GM12878 (cell line): ENCODE measurements around the gene SLC35E1. TPM values are rescaled to one million over a fixed set of nuclear protein-coding genes. Genes with fewer than 3 reads are reported as not detected.

Experiments
- ATAC-seq: fragments of 200-7000 bp; cut with Tn5 transposase; 3 replicates; pipeline ENCODE4 v1.9.1; 2020; ENCODE audit warnings: mild to moderate bottlenecking, moderate library complexity
- BruUV-seq: library from RNA; stranded (reverse); fragments of 400-500 nt; replicated peaks from 2 replicates; lab custom pipeline; 2021; lab: Mats Ljungman, UMichigan
- CTCF ChIA-PET: fragments of 300-600 bp; sonication (Branson Sonifier 250); formaldehyde crosslinking; extraction: SDS; loops from one replicate; lab custom pipeline; 2021; ENCODE audit warnings: inconsistent platforms; lab: Yijun Ruan, JAX
- POLR2A ChIA-PET: fragments of 350-600 bp; formaldehyde crosslinking; extraction: SDS; loops from one replicate; lab custom pipeline; 2021; ENCODE audit warnings: inconsistent platforms; lab: Charles Lee
- RAD21 ChIA-PET: fragments of 300-600 bp; sonication (Branson Sonifier 250); formaldehyde crosslinking; loops from one replicate; lab custom pipeline; 2023; ENCODE audit warnings: antibody characterized with exemption; ENCODE audit not compliant: unreplicated experiment; lab: Charles Lee
- SMC1A ChIA-PET: fragments of 300-600 bp; sonication (Branson Sonifier 250); formaldehyde crosslinking; loops from one replicate; lab custom pipeline; 2023; ENCODE audit not compliant: unreplicated experiment, uncharacterized antibody; lab: Charles Lee
- DNase-seq: peaks from one replicate; pipeline ENCODE4 v3.0.0-alpha.2; 2011; ENCODE audit warnings: low read depth, low spot score
- FAIRE-seq: peaks from 3 replicates; lab custom pipeline; 2011; peaks lifted over from hg19 to GRCh38; lab: Jason Lieb, UNC
- H2AFZ ChIP-seq: 2 replicates; pipeline ENCODE4 v1.6.0; 2011; ENCODE audit warnings: low read depth, low read length, control low read depth; ENCODE audit not compliant: control insufficient read depth
- H3K27ac ChIP-seq: 2 replicates; pipeline ENCODE4 v1.5.1; 2011; ENCODE audit warnings: control low read depth; ENCODE audit not compliant: control insufficient read depth, insufficient read depth
- H3K27me3 ChIP-seq, 2 experiments: replicated peaks in 1 of 2; 2 replicates each; pipeline versions ENCODE4 v1.6.0 to v1.6.1; 2011; ENCODE audit warnings: low read length in 1 of 2; ENCODE audit not compliant: control insufficient read depth in 2 of 2, insufficient read depth in 2 of 2
- H3K36me3 ChIP-seq, 2 experiments: 2 replicates each; pipeline ENCODE4 v1.5.1; 2011; ENCODE audit warnings: low read length in 1 of 2; ENCODE audit not compliant: control insufficient read depth in 2 of 2, insufficient read depth in 2 of 2
- H3K4me1 ChIP-seq: 2 replicates; pipeline ENCODE4 v1.6.1; 2011; ENCODE audit warnings: mild to moderate bottlenecking, low read length, moderate library complexity, mixed read lengths; ENCODE audit not compliant: control insufficient read depth, insufficient read depth
- H3K4me2 ChIP-seq: 2 replicates; pipeline ENCODE4 v1.6.0; 2011; ENCODE audit warnings: control low read depth; ENCODE audit not compliant: control insufficient read depth, insufficient read depth
- H3K4me3 ChIP-seq: fragments of 200-600 bp; sonication (generic); 2 replicates; pipeline ENCODE4 v1.5.1; 2016
- H3K79me2 ChIP-seq: 2 replicates; pipeline ENCODE4 v1.6.0; 2011; ENCODE audit warnings: low read length; ENCODE audit not compliant: control insufficient read depth, insufficient read depth
- H3K9ac ChIP-seq: 2 replicates; pipeline ENCODE4 v1.8.0; 2011; ENCODE audit warnings: low read length, control low read depth, mixed read lengths; ENCODE audit not compliant: control insufficient read depth, insufficient read depth
- H3K9me3 ChIP-seq: replicated peaks from 3 replicates; pipeline ENCODE4 v1.5.1; 2011; ENCODE audit warnings: mild to moderate bottlenecking, low read length; ENCODE audit not compliant: control insufficient read depth, insufficient read depth
- H4K20me1 ChIP-seq: 2 replicates; pipeline ENCODE4 v1.6.0; 2011; ENCODE audit not compliant: control insufficient read depth, insufficient read depth
- GABPA ChIP-seq: IDR thresholded peaks from 2 replicates; pipeline ENCODE4 v1.6.1; 2014; ENCODE audit warnings: antibody characterized with exemption, low read depth, mild to moderate bottlenecking, inconsistent platforms
- HCFC1 ChIP-seq: fragments of 150-350 bp; IDR thresholded peaks from 2 replicates; pipeline ENCODE4 v1.6.1; 2014; ENCODE audit warnings: low read length
- NBN ChIP-seq: fragments of 450-650 bp; IDR thresholded peaks from 2 replicates; pipeline ENCODE4 v1.6.1; 2016
- POLR2AphosphoS2 ChIP-seq: IDR thresholded peaks from 2 replicates; pipeline ENCODE4 v1.6.1; 2011; ENCODE audit warnings: low read depth, mild to moderate bottlenecking, low read length, improper control_type of control experiment, moderate library complexity
- SIN3A ChIP-seq: IDR thresholded peaks from 2 replicates; pipeline ENCODE4 v1.6.1; 2012; ENCODE audit warnings: low read depth, low read length, improper control_type of control experiment
- SMARCA5 ChIP-seq: fragments of 450-650 bp; IDR thresholded peaks from 2 replicates; pipeline ENCODE4 v1.6.1; 2017; ENCODE audit warnings: mild to moderate bottlenecking
- SREBF2 ChIP-seq: IDR thresholded peaks from 2 replicates; pipeline ENCODE4 v1.6.1; 2012; ENCODE audit warnings: mild to moderate bottlenecking, low read length
- ZNF622 ChIP-seq: fragments of 450-650 bp; IDR thresholded peaks from 2 replicates; pipeline ENCODE4 v1.6.1; 2017; ENCODE audit warnings: mild to moderate bottlenecking, inconsistent platforms
- WGBS: methylation state at CpG from one replicate; pipeline ENCODE4 v1.1.6; 2016; ENCODE audit warnings: low lambda C conversion rate; ENCODE audit not compliant: insufficient replicate concordance, insufficient coverage; ENCODE audit errors: missing lambda C conversion rate; 5-methylcytosine and 5-hydroxymethylcytosine counted together
- in situ Hi-C: fragments of 300-500 bp; cut with MboI; formaldehyde crosslinking; loops from 9 replicates; pipeline ENCODE4 v1.14.3; 2018; ENCODE audit warnings: mixed read lengths
- intact Hi-C: fragments of 100-400 bp; cut with micrococcal nuclease; formaldehyde crosslinking; loops from one replicate; pipeline ENCODE4 v1.14.2; 2022; ENCODE audit not compliant: unreplicated experiment
- polyA plus RNA-seq, 11 experiments: library from polyadenylated mRNA; depleted of rRNA in 4 of 11; unstranded in 6 of 11; stranded (reverse) in 5 of 11; fragments of >200 nt; fragmentation: Nextera tagmentation in 4 of 11; fragmentation: Illumina TruSeq in 1 of 11; extraction: Ambion mirVana in 4 of 11; extraction: Trizol in 1 of 11; gene quantifications; 1 replicate in 1 of 11; 2 replicates in 10 of 11; pipeline versions ENCODE4 v1.2.1 to v1.2.3, GENCODE V29; 2011 to 2016; ENCODE audit warnings: inconsistent platforms in 2 of 11, missing spikeins in 2 of 11, low read depth in 1 of 11
- total RNA-seq, 4 experiments: library from RNA; depleted of rRNA in 3 of 4; stranded (reverse); fragments of >200 nt in 3 of 4; fragmentation: Illumina TruSeq in 1 of 4; extraction: Trizol in 1 of 4; gene quantifications; 2 replicates each; pipeline versions ENCODE4 v1.2.1 to v1.2.3, GENCODE V29; 2013 to 2021
- TF ChIP-seq, protein P1 (sequence below), 3 experiments: IDR thresholded peaks in 2 of 3; conservative IDR thresholded peaks in 1 of 3; 2 replicates each; pipeline ENCODE4 v1.5.1; 2011; ENCODE audit warnings: low read depth in 3 of 3, low read length in 3 of 3, mild to moderate bottlenecking in 3 of 3, control low read depth in 2 of 3, moderate library complexity in 2 of 3, inconsistent platforms in 1 of 3, mixed read lengths in 1 of 3; ENCODE audit not compliant: control insufficient read depth in 2 of 3, insufficient read depth in 1 of 3; ENCODE audit errors: extremely low read depth in 1 of 3
- TF ChIP-seq, protein P2 (sequence below): fragments of 150-350 bp; IDR thresholded peaks from 2 replicates; pipeline ENCODE4 v1.6.1; 2016; ENCODE audit warnings: low read depth, low read length

SLC35E1 gene
- total and polyA plus RNA-seq, 10 of the 15 experiments (the other 5 are each of a cell fraction or from before 2014, with no cell fraction given) = 11.3 to 37.7 (median 22.1) TPM

DNA sequence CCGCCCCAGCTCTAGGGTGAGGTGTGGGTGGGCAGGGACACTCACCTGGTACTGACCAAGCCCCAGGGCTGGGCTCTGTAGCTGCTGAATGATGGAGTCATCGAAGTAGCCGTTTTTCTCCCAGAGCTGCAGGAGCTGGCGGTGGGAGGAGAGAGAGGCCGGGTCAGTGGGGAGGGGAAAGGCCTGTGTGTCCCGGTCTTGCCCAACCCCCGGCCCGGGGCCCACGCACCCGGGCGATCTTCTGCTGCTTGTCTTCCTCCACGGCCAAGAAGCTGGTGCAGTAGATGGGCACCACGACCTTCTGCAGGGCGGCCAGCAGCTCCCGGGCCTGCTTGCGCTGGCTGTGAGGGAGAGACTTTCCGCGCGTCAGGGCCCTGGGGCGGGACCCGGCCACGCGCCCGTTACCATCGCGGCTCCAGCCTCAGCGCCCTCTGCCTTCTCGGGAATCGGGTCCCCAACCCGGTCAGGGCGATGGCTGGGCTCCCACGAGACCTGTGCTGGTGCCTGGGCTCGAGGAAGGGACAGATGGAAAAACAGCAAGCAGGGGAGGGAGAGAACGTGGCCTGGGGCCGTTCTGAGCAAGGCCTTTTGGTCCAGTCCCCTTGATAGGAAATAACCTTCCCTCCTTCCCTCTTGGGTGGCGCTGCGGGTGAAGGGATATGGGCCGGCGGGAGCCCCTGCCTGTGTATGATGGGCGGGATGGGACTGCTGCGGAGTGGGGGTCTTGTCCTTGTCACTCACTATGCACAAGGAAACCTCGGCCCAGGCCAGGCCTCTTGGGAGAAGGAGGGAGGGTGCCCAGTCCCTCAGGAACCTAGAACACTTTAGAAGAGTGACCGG is 41.5 kb downstream of the SLC35E1 start:
- no peak overlapping the region for H3K9ac ChIP-seq
- H3K27ac ChIP-seq = no peak overlapping the region
- WGBS = 94% methylated on average over 43 of the region's 43 CpGs
- no peak overlapping the region for H3K4me3 ChIP-seq
- FAIRE-seq (no peak), ATAC-seq (no peak), DNase-seq (no peak)
- CTCF ChIA-PET = no interaction called here
- RAD21 ChIA-PET = no interaction called here
- H4K20me1 ChIP-seq = no peaks in the 10 kb centered on the region
- TF ChIP-seq NBN = no peak
- in situ Hi-C loops (no loop called here), intact Hi-C loops (no loop called here)
- no peaks in the 10 kb centered on the region for H3K79me2 ChIP-seq
- no TSS peak for BruUV-seq
- no peak overlapping the region for H2AFZ ChIP-seq
- POLR2A ChIA-PET = interaction anchor here (0.5 kb wide), 1 partner anchor 220 kb away, joined by 4 read pairs; no protein-coding TSS in a partner anchor
- SMC1A ChIA-PET = no interaction called here
- no peaks in the 10 kb centered on the region for H3K4me1 ChIP-seq
- H3K27me3 ChIP-seq = no peaks in the 10 kb centered on the region
- H3K9me3 ChIP-seq = no peaks in the 10 kb centered on the region
- H3K4me2 ChIP-seq = no peak overlapping the region
- peaks cover 21 to 63% of the 10 kb centered on the region in 2 experiments for H3K36me3 ChIP-seq

DNA sequence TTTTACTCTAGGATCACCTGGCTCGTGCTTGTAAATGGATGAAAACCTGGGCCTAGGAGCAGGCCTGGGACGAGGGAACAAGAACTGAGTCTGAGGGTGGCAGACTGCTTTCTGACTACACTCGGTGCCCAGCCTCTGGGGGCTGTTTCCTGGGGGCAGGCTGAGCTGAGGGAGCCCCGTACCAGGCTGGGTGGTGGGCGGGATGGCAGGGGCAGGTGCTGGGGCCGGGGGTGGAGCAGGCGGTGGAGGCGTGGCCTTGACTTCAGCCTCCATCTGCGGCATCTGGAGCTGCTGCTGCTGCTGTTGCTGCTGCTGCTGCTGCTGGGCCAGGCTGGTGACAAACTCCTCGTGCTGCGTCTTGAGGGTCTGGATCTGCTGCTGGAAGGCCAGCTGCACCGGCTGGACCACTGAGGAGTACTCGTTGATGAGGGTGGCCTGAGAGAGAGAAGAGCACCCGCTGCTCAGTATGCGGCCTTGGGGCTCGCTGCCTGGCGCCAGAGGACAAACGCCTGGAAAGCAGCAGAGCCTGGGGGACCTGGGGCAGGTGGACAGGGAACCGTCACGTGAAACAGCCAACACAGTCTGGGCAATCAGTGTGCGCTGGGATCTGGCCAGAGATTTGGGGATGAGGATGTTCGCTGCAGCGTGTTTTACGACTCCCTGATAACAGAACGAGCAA is 42.6 kb downstream of the SLC35E1 start:
- Histone ChIP-seq H3K36me3 (peaks cover 20 to 67% of the 10 kb centered on the region in 2 experiments), H4K20me1 (no peaks in the 10 kb centered on the region), H3K9ac (no peak overlapping the region), H3K79me2 (no peaks in the 10 kb centered on the region), H3K4me1 (no peaks in the 10 kb centered on the region), H3K9me3 (no peaks in the 10 kb centered on the region), H3K27me3 (no peaks in the 10 kb centered on the region), H3K27ac (no peak overlapping the region), H2AFZ (no peak overlapping the region), H3K4me3 (no peak overlapping the region), H3K4me2 (no peak overlapping the region)
- CTCF ChIA-PET = interaction anchor here (1.2 to 1.4 kb wide), 2 partner anchors 82 to 95 kb away, joined by 3 read pairs; no protein-coding TSS in a partner anchor
- POLR2A ChIA-PET = no interaction called here
- DNase-seq (no peak), ATAC-seq (no peak), FAIRE-seq (no peak)
- intact Hi-C loops = no loop called here
- RAD21 ChIA-PET = interaction anchor here (1.1 kb wide), 1 partner anchor 98 kb away, joined by 3 read pairs; the partner anchor contains the start of gene MED26
- in situ Hi-C loops = no loop called here
- SMC1A ChIA-PET = interaction anchor here (0.7 to 1.2 kb wide), 2 partner anchors 37 to 132 kb away, joined by 3 read pairs; partner anchors contain the start of gene TMEM38A
- 87% methylated on average over 21 of the region's 25 CpGs for WGBS
- BruUV-seq = no TSS peak
- TF ChIP-seq, protein P1, sequence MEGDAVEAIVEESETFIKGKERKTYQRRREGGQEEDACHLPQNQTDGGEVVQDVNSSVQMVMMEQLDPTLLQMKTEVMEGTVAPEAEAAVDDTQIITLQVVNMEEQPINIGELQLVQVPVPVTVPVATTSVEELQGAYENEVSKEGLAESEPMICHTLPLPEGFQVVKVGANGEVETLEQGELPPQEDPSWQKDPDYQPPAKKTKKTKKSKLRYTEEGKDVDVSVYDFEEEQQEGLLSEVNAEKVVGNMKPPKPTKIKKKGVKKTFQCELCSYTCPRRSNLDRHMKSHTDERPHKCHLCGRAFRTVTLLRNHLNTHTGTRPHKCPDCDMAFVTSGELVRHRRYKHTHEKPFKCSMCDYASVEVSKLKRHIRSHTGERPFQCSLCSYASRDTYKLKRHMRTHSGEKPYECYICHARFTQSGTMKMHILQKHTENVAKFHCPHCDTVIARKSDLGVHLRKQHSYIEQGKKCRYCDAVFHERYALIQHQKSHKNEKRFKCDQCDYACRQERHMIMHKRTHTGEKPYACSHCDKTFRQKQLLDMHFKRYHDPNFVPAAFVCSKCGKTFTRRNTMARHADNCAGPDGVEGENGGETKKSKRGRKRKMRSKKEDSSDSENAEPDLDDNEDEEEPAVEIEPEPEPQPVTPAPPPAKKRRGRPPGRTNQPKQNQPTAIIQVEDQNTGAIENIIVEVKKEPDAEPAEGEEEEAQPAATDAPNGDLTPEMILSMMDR (IDR thresholded peaks at IDR 0.05 in 2 of 3, conservative IDR thresholded peaks at IDR 0.05 in 1 of 3; ENCODE audit: control insufficient read depth in 2 of 3, extremely low read depth in 1 of 3, insufficient read depth in 1 of 3, low read depth in 3 of 3, low read length in 3 of 3) = no peak
- no peak for TF ChIP-seq GABPA
- no peak for TF ChIP-seq HCFC1
- no peak for TF ChIP-seq SMARCA5
- TF ChIP-seq POLR2AphosphoS2 = no peak
- TF ChIP-seq SIN3A = no peak
- TF ChIP-seq SREBF2 = no peak
- TF ChIP-seq ZNF622 = no peak
- TF ChIP-seq, protein P2, sequence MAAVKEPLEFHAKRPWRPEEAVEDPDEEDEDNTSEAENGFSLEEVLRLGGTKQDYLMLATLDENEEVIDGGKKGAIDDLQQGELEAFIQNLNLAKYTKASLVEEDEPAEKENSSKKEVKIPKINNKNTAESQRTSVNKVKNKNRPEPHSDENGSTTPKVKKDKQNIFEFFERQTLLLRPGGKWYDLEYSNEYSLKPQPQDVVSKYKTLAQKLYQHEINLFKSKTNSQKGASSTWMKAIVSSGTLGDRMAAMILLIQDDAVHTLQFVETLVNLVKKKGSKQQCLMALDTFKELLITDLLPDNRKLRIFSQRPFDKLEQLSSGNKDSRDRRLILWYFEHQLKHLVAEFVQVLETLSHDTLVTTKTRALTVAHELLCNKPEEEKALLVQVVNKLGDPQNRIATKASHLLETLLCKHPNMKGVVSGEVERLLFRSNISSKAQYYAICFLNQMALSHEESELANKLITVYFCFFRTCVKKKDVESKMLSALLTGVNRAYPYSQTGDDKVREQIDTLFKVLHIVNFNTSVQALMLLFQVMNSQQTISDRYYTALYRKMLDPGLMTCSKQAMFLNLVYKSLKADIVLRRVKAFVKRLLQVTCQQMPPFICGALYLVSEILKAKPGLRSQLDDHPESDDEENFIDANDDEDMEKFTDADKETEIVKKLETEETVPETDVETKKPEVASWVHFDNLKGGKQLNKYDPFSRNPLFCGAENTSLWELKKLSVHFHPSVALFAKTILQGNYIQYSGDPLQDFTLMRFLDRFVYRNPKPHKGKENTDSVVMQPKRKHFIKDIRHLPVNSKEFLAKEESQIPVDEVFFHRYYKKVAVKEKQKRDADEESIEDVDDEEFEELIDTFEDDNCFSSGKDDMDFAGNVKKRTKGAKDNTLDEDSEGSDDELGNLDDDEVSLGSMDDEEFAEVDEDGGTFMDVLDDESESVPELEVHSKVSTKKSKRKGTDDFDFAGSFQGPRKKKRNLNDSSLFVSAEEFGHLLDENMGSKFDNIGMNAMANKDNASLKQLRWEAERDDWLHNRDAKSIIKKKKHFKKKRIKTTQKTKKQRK = no peak
